Heart left ventricle (tissue), 13 donors: ENCODE measurements around the gene SDR42E1.

ENCODE experiments used
- POLR2A ChIP-seq, 2 donors: fragments of 450-650 bp; IDR thresholded peaks; one replicate each; pipeline ENCODE4 v1.6.1; 2017; ENCODE audit warnings: antibody characterized with exemption in 2 of 2, mild to moderate bottlenecking in 2 of 2, moderate library complexity in 2 of 2
- TF ChIP-seq, protein P1 (sequence below), 12 donors: fragments of 200-600 bp; sonication (generic) in 4 of 12; IDR thresholded peaks; one replicate each; pipeline versions ENCODE4 v1.5.0 to v1.8.0; 2018 to 2022; ENCODE audit warnings: antibody characterized with exemption in 12 of 12, mild to moderate bottlenecking in 5 of 12
- donor health status: ischemic (EF 13 %, LVEDD 7.1; RV severe dilation, severe dysfunction).
- donor health status: DM: no; HTN: yes; CAD: no.
- donor health status: DM: no; HTN: no; CAD: no.
- donor health status: ischemic (EF 25% LVEDD 6.9; RV normal size, moderate dysfunction).
- donor health status: ischemic (EF 25% LVEDD 5.7; RV mildly dilated, moderate dysfunction).
- donor health status: ischemic (EF 35%, LVEDD 5.7; RV mildly dilated, moderate dysfunction).
- donor health status: nonischemic (EF 11% LVEDD 7.7; RV severe dilation, severe dysfunction).
- donor health status: DM: yes; HTN: yes; CAD: no.
- donor health status: PGD.
- donor health status: ischemic (EF 29% LVEDD 5.4; RV normal size, mild dysfunction).
- donor health status: nonischemic (EF 23%, LVEDD 6.1; RV moderate dilation, normal function).

DNA sequence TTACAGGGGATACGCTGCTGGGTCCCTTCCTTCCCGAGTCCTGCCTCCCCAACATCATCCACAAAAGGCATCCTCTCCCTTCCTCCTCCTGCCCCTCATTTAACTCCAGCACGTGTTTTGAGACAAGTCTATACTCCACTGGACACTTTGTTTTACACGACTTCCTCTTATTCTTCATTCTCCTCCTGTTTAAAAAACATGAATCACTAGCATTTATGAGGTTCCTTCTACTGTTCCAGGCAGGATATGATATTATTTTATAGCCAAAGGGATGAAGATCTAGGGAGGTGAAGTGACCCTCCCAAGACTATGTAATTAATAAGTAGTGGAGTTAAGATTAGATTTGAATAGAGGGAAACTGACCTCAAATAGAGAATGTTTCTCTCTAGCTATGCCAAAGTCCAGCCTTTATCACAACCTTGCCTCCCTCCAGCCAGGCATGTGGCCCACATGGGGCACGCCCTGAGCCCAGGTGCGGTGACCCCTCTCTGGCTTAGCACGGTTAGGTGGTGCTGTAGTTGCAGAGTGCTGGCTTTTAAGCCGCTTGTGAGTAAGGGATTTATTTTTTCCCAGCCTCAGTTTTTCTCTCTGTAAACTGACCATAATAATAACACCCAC is 22.5 kb upstream of the SDR42E1 start:
- TF ChIP-seq, protein P1, sequence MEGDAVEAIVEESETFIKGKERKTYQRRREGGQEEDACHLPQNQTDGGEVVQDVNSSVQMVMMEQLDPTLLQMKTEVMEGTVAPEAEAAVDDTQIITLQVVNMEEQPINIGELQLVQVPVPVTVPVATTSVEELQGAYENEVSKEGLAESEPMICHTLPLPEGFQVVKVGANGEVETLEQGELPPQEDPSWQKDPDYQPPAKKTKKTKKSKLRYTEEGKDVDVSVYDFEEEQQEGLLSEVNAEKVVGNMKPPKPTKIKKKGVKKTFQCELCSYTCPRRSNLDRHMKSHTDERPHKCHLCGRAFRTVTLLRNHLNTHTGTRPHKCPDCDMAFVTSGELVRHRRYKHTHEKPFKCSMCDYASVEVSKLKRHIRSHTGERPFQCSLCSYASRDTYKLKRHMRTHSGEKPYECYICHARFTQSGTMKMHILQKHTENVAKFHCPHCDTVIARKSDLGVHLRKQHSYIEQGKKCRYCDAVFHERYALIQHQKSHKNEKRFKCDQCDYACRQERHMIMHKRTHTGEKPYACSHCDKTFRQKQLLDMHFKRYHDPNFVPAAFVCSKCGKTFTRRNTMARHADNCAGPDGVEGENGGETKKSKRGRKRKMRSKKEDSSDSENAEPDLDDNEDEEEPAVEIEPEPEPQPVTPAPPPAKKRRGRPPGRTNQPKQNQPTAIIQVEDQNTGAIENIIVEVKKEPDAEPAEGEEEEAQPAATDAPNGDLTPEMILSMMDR (IDR thresholded peaks at IDR 0.05), result no peak
- no peak for TF ChIP-seq POLR2A (IDR thresholded peaks at IDR 0.05)
